ENCODE measurements around the gene HOXD4.

HOXD4 gene

GRCh38 chr2:176202491-176202890 is 51.1 kb downstream of the HOXD4 start:
- no peak overlapping the region for H3K4me3 ChIP-seq (ENCODE audit: low read length)
- H3K4me1 ChIP-seq (ENCODE audit: control insufficient read depth, insufficient read depth, low read length): no peaks in the 10 kb centered on the region
- H3K36me3 ChIP-seq (ENCODE audit: control insufficient read depth, insufficient read depth, low read length): no peaks in the 10 kb centered on the region
- H3K9ac ChIP-seq (ENCODE audit: low read length): no peak overlapping the region
- no peak overlapping the region for H3K27ac ChIP-seq (ENCODE audit: low read depth, low read length)
- H3K27me3 ChIP-seq (ENCODE audit: control insufficient read depth, insufficient read depth, low read length): no peaks in the 10 kb centered on the region
